Measurements from ENCODE around the gene RHOB. TPM values are rescaled to one million over a fixed set of nuclear protein-coding genes. Genes with fewer than 3 reads are reported as not detected.

RHOB gene
- total RNA-seq, 2 experiments from 2014 or later: 25.9 to 26.6 TPM

DNA sequence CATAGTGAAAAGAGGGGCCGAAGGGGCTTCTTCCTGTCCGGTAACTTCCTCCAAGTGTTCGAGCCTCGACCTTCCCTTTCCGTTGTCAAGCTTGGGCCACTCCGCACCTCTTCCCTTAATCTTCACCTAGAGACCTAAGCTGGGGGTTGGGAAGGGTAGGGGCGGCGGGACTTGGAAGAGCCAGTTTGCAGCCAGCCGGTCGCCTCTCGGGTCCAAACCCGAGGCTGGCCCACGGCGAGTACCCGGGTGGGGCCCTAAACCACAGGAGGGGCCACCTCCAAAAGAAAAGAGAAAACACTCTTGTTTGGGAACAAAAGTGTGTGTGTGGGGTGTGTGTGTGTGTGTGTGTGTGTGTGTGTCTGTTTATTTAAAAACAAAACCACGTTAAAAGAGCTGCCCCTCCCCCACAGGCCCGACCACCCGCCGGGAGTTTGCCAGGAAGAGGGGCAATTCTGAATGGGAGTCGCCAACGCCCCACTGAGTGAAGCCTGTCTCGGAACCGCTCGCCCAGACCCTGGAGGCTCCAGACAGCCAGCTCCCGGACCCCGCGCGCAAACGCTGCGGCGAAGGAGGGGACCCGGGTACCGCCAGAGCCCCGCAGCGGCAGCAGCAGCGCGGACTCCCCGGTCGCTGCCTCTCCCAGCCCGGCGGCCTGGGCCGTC lies 488 bp upstream of the RHOB start:
- peak overlapping the region; percentile 65 for H3K4me3 ChIP-seq (ENCODE audit: low read length)
- no peaks in the 10 kb centered on the region for H3K9me3 Mint-ChIP-seq
- intact Hi-C loops (cut with DNase I, micrococcal nuclease): loop anchor here in 1 of 2 experiments (5.0 to 10.0 kb wide), 2 partner anchors 516 to 1882 kb away; partner anchors contain the start of gene RDH14
- peaks cover 0 to 7% of the 10 kb centered on the region in 2 experiments for H3K9me3 ChIP-seq (ENCODE audit: control insufficient read depth in 1 of 2, insufficient read depth in 1 of 2, low read length in 2 of 2)
- H3K36me3 Mint-ChIP-seq (ENCODE audit: low read depth): no peaks in the 10 kb centered on the region
- ChIA-PET POLR2A (interaction anchor here (1.0 to 2.0 kb wide), 11 partner anchors 20 to 1886 kb away, joined by 3 to 30 read pairs (median 4); partner anchors contain the start of genes HS1BP3, LDAH, RDH14 and TTC32), CTCF (interaction anchor here (0.6 to 3.2 kb wide), 5 partner anchors 189 to 517 kb away, joined by 3 to 16 read pairs (median 4); partner anchors contain the start of gene HS1BP3)
- H3K27me3 Mint-ChIP-seq: peaks cover 29% of the 10 kb centered on the region
- peak in 4 of 14 experiments; percentile 5 to 32 (median 24) for DNase-seq
- TF ChIP-seq, protein P1, sequence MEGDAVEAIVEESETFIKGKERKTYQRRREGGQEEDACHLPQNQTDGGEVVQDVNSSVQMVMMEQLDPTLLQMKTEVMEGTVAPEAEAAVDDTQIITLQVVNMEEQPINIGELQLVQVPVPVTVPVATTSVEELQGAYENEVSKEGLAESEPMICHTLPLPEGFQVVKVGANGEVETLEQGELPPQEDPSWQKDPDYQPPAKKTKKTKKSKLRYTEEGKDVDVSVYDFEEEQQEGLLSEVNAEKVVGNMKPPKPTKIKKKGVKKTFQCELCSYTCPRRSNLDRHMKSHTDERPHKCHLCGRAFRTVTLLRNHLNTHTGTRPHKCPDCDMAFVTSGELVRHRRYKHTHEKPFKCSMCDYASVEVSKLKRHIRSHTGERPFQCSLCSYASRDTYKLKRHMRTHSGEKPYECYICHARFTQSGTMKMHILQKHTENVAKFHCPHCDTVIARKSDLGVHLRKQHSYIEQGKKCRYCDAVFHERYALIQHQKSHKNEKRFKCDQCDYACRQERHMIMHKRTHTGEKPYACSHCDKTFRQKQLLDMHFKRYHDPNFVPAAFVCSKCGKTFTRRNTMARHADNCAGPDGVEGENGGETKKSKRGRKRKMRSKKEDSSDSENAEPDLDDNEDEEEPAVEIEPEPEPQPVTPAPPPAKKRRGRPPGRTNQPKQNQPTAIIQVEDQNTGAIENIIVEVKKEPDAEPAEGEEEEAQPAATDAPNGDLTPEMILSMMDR (IDR thresholded peaks at IDR 0.05): no peak
- H3K4me1 ChIP-seq (ENCODE audit: insufficient read depth, low read length): peaks cover 16% of the 10 kb centered on the region
- H3K4me1 Mint-ChIP-seq (ENCODE audit: low read depth): no peaks in the 10 kb centered on the region
- no peak overlapping the region for H3K27ac ChIP-seq (ENCODE audit: low read depth in 1 of 2, low read length in 2 of 2)
- H3K4me3 Mint-ChIP-seq: peak overlapping the region; percentile 86
- no peak for ATAC-seq (ENCODE audit: poor library complexity)
- peaks cover 10 to 22% of the 10 kb centered on the region in 2 experiments for H3K27me3 ChIP-seq (ENCODE audit: control insufficient read depth in 1 of 2, insufficient read depth in 2 of 2, low read length in 2 of 2)
- no peaks in the 10 kb centered on the region for H3K36me3 ChIP-seq (ENCODE audit: insufficient read depth, low read length)
- H3K27ac Mint-ChIP-seq: no peak overlapping the region

DNA sequence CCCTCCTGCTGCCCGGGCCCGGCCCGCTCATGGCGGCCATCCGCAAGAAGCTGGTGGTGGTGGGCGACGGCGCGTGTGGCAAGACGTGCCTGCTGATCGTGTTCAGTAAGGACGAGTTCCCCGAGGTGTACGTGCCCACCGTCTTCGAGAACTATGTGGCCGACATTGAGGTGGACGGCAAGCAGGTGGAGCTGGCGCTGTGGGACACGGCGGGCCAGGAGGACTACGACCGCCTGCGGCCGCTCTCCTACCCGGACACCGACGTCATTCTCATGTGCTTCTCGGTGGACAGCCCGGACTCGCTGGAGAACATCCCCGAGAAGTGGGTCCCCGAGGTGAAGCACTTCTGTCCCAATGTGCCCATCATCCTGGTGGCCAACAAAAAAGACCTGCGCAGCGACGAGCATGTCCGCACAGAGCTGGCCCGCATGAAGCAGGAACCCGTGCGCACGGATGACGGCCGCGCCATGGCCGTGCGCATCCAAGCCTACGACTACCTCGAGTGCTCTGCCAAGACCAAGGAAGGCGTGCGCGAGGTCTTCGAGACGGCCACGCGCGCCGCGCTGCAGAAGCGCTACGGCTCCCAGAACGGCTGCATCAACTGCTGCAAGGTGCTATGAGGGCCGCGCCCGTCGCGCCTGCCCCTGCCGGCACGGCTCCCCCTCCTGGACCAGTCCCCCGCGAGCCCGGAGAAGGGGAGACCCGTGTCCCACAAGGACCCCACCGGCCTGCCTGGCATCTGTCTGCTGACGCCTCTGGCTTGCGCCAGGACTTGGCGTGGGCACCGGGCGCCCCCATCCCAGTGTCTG lies 767 bp downstream of the RHOB start:
- Mint-ChIP-seq H3K27ac (no peak overlapping the region), H3K4me3 (peak overlapping the region; percentile 84), H3K27me3 (peaks cover 35% of the 10 kb centered on the region), H3K9me3 (no peaks in the 10 kb centered on the region), H3K36me3 (ENCODE audit: low read depth) (no peaks in the 10 kb centered on the region), H3K4me1 (ENCODE audit: low read depth) (no peaks in the 10 kb centered on the region)
- Histone ChIP-seq H3K36me3 (ENCODE audit: insufficient read depth, low read length) (no peaks in the 10 kb centered on the region), H3K4me1 (ENCODE audit: insufficient read depth, low read length) (peaks cover 16% of the 10 kb centered on the region), H3K27ac (ENCODE audit: low read depth in 1 of 2, low read length in 2 of 2) (no peak overlapping the region), H3K27me3 (ENCODE audit: control insufficient read depth in 1 of 2, insufficient read depth in 2 of 2, low read length in 2 of 2) (peaks cover 10 to 22% of the 10 kb centered on the region in 2 experiments), H3K9me3 (ENCODE audit: control insufficient read depth in 1 of 2, insufficient read depth in 1 of 2, low read length in 2 of 2) (peaks cover 0 to 7% of the 10 kb centered on the region in 2 experiments), H3K4me3 (ENCODE audit: low read length) (peak overlapping the region; percentile 65)
- ChIA-PET CTCF (interaction anchor here (1.0 to 1.9 kb wide), 3 partner anchors 188 to 516 kb away, joined by 3 to 10 read pairs (median 4); partner anchors contain the start of gene HS1BP3), POLR2A (interaction anchor here (1.0 to 2.0 kb wide), 10 partner anchors 19 to 1888 kb away, joined by 3 to 30 read pairs (median 4); partner anchors contain the start of genes HS1BP3, LDAH and RDH14)
- ATAC-seq (ENCODE audit: poor library complexity) (no peak), DNase-seq (peak in 9 of 14 experiments; percentile 6 to 52 (median 18))
- TF ChIP-seq, protein P1 (IDR thresholded peaks at IDR 0.05): no peak
- intact Hi-C loops (cut with DNase I, micrococcal nuclease): loop anchor here in 1 of 2 experiments (5.0 to 10.0 kb wide), 2 partner anchors 515 to 1883 kb away; partner anchors contain the start of gene RDH14
